NCI-H774 (cell line): Measurements from ENCODE around the gene CYP2A6.
"Not testable (repeated sequence)": the region's sequence is repeated elsewhere in the genome, so short reads cannot be mapped to it uniquely, and the experiment has no call there.

Experiments used
- DNase-seq: peaks from one replicate; lab custom pipeline; 2025; lab: John Stamatoyannopoulos, UW

Gene CYP2A6, protein sequence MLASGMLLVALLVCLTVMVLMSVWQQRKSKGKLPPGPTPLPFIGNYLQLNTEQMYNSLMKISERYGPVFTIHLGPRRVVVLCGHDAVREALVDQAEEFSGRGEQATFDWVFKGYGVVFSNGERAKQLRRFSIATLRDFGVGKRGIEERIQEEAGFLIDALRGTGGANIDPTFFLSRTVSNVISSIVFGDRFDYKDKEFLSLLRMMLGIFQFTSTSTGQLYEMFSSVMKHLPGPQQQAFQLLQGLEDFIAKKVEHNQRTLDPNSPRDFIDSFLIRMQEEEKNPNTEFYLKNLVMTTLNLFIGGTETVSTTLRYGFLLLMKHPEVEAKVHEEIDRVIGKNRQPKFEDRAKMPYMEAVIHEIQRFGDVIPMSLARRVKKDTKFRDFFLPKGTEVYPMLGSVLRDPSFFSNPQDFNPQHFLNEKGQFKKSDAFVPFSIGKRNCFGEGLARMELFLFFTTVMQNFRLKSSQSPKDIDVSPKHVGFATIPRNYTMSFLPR

DNA sequence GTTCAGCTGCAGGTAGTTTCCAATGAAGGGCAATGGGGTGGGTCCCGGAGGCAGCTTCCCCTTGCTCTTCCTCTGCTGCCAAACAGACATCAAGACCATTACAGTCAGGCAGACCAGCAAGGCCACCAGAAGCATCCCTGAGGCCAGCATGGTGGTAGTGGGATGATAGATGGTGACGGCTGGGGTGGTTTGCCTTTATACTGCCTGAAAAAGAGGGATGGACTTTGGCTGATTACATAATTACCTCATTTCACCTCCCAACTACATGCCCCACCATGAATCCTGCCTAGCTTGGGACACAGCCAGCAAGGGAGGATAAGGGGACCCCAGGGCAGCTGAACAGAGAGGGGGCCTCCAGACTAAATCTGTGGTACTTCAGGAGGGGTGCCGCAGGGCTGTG lies at the start of gene CYP2A6:
Gene CYP2A6 (minus strand): TSS at position 171 of the 400 bp plus-strand sequence. CDS start 21 bp downstream, at position 150.
- not testable (repeated sequence) for DNase-seq

DNA sequence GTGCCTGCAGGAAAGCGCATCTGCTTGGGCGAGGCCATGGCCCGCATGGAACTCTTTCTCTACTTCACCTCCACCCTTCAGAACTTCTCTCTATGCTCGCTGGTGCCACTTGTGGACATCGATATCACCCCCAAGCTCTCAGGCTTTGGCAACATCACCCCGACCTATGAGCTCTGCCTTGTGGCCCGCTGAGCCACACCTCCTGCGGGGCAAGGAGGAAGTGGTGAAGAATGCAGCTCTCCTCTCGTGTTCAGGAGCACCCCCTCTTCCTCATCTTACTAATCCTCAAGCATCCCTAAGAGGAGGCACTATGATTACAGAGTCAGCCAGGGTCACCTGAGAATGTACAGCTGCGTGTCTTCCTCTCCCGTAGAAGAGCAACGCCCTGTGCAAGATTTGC lies 49.7 kb upstream of the CYP2A6 start:
- DNase-seq = not testable (repeated sequence)

DNA sequence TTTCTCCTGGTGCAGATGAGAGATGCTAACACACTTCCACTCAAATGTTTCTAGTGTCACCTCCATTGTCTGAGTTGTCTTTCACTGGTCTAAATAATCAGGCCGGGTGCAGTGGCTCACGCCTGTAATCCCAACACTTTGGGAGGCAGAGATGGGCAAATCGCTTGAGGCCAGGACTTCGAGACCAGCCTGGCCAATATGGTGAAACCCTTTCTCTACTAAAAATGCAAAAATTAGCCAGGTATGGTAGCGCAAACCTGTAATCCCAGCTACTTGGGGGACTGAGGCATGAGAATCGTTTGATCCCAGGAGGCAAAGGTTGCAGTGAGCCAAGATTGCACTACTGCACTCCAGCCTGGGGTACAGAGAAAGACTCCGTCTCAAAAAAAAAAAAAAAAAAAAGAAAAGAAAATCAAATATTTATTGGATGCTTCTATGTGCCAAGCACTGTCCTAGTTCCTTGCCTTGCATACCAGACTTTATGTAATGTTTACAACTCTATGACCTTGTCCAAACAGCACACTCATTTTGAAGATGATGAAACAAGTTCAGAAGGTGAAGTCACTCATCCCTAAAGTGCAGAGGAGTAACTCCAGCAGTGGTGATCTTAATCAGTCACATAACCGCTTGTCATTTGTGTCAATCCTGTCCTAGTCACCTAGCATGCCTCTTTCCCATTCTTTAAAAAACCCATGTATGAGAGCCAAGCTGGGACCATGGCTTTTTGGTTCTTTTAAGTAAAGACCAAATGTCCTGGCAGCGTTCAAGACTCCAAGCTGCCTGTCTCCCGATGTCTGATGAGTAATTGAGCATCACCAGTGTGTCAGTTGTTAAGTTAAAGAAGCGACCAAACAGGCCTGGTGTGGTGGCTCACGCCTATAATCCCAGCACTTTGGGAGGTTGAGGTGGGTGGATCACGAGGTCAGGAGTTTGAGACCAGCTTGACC lies 46.9 kb upstream of the CYP2A6 start:
- DNase-seq = not testable (repeated sequence)

DNA sequence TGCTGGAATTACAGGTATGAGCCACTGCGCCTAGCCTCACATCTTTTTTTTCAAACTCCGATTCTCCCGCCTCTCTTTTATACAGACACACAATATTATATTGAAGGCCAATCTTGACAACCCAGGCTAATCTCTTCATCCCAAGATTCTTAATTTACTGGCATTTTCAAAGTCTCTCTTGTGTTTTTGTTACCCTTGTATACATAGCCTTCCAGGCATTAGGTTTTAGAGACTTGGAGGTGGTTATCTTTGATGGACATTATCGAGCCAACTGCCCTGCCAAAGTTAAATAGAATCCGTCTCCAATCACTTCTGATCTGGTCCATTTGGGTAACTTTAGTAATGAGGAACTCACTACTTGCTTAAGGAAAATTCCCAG lies 46.2 kb upstream of the CYP2A6 start:
- no peak for DNase-seq

DNA sequence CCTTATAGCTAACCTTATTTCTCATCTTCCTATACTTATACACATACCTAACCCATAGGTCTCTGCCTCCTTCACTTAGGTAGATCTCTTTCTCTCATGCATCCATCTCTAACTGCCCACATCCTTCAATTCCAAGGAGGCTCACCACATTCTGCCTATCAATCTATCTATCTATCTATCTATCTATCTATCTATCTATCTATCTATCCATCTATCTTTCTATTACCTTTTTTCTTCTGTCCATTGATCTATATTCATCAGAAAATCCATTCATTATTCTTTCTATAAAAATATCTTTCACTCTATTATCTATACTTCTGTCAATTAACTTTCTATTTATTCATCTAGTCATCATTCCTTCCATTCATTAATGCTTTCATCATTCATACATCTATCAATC lies 42.9 kb upstream of the CYP2A6 start:
- no peak for DNase-seq

DNA sequence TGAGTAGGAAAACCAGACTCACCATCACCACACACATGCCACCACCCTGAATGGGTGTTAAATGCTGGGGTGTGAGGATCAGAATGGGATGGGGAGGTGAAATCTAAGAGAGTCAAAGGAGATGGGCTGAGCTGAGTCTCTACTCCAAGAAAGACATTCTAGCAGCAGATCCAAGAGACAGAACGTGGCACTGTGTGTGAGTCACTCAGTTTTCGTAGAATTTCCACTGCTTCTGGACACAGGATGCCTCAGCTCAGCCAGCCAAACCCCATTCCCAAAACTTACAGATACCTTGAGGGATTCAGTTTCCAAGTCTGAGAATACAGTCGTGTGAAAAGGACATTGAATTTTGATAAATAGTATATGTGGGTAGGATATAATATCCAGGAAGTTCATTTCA lies 39.1 kb upstream of the CYP2A6 start:
- DNase-seq = no peak

DNA sequence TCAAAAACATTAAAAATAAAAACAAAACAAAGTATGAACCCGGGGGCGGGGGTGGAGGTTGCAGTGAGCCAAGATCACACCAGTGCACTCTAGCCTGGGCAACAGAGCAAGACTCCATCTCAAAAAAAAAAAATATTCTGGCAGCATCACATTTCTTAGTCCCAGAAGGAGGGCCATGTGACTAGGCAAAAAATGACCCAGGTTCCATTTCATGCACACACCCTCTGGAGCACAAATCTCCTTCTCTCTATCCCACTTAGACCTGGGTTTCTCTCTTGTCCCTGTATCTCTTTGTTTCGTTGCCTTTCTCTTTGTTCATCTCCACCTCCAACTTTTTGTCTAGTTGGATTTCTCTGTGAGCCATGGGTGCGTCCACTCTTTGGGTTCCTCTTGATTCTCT lies 37.9 kb upstream of the CYP2A6 start:
- DNase-seq = no peak

DNA sequence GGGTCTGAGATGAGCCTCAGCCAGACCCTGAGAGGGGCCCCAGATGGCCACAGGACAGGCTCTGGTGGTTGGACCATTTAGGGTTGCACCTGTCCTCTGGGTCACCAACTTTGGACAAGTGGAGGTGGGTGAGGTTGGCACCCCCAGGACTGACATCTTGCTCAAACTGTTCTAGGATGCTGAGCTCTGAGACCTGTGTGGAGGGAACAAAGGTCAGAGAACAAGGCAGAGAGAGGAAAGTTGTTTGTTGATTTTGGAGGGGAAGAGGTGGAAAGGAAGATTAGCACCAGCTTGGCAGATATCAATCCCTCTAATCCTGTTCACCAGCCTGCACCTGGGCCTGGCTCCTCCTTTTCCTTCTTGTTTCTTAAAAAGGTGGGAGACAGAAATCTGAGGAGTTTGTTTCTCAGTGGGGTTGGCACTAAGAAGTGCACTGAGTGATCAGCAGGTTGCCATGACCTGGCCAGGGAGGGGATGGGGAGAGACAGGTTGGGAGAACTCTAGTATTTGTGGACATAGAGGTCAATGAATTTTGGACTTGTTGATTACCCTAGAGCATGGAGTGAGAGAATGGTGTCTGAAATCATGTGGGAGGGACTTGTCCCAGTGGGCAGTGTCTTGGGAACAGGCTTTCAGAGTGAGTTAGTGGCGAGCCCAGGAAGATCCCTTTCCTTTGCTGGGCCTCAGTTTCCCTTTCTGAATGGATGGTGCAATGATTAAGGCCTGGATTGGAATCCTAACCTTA lies 34.1 kb upstream of the CYP2A6 start:
- not testable (repeated sequence) for DNase-seq

DNA sequence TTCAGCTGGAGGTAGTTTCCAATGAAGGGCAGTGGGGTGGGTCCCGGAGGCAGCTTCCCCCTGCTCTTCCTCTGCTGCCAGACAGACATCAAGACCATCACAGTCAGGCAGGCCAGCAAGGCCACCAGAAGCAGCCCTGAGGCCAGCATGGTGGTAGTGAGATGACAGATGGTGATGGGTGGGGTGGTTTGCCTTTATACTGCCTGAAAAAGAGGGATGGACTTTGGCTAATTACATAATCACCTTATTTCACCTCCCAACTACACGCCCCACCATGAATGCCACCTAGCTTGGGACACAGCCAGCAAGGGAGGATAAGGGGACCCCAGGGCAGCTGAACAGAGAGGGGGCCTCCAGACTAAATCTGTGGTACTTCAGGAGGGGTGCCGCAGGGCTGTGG lies 31.8 kb upstream of the CYP2A6 start, which contains the start of gene CYP2A7:
Gene CYP2A7 (minus strand): TSS at position 170 of the 400 bp plus-strand sequence. CDS start 21 bp downstream, at position 149.
- not testable (repeated sequence) for DNase-seq

DNA sequence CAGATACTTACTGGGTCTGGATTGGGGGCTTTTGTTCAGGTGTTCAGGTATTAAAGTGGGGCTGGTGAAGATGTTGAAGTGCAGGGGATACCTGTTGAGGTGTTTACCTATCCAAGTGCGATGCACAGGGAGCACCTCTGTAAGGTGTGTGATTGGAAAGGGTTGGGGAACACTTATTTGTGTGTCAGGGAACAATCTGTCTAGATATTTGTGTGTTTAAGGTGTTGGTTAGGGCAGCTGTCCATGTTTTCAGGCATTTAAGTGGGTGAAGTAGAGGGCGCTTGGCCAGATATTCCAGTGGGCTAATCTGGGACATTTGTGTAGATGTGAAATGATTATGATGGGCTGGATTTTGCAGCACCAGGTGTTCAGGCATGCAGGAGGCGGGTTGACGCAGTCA lies 29.1 kb upstream of the CYP2A6 start:
- not testable (repeated sequence) for DNase-seq

DNA sequence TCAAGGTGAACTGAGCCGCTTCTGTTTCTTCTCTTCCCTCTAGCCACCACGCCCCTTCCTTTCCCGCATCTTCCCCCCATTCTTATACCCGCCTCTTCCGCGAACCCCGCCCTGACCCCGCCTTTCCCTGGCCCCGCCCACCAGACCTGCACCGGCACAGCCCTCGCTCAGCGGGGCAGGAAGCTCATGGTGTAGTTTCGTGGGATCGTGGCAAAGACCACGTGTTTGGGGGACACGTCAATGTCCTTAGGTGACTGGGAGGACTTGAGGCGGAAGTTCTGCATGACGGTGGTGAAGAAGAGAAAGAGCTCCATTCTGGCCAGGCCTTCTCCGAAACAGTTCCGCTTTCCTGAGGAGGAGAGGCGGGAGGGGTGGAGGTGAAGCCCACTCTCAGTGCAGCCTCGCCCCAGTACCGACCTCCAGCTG lies 25.3 kb upstream of the CYP2A6 start:
- not testable (repeated sequence) for DNase-seq

DNA sequence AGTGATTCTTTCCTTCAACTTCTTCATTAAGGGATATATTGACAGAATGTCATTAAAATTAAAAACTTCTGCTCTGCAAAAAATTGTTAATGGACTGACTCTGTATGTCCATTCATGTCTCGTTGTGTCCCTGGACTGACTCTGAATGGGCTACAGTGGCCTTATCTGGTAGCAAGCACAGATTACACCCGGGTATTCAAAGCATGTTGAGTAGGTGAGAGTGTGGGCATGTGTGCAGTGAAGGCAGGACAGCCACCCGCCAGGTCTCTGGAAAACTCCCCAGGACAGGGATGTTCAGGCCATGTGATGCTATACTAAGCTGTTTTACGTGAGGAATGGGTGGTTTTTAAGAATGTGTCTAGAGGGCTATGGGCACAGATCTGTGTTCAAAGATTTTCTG lies 24.6 kb upstream of the CYP2A6 start:
- DNase-seq = not testable (repeated sequence)

DNA sequence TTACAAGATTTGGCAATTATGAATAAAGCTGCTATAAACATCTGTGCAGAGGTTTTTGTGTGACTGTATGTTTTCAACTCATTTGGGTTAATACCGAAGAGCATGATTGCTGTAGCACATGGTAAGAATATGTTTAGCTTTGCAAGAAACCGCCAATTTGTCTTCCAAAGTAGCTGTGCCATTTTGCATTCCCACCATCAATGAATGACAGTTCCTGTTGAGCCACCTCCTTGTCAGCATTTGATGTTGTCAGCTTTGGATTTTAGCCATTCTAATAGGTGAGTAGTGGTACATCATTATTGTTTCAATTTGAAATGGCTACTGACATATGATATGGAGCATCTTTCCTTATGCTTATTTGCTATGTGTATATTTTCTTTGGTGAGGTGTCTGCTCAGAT lies 23.6 kb upstream of the CYP2A6 start:
- DNase-seq = not testable (repeated sequence)

DNA sequence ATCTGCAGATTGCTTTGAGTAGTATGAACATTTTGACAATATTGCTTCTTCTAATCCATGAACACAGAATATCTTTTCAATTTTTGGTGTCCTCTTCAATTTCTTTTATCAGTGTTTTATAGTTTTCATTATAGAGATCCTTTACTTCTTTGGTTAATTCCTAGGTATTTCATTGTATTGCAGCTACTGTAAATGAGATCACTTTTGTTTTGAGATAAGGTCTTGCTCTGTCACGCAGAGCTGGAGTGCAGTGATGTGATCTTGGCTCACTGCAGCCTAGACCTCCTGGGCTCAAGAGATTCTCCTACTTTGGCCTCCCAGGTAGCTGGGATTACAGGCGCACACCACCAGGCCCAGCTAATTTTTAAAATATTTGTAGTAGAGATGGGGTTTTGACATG lies 22.0 kb upstream of the CYP2A6 start:
- DNase-seq = no peak

DNA sequence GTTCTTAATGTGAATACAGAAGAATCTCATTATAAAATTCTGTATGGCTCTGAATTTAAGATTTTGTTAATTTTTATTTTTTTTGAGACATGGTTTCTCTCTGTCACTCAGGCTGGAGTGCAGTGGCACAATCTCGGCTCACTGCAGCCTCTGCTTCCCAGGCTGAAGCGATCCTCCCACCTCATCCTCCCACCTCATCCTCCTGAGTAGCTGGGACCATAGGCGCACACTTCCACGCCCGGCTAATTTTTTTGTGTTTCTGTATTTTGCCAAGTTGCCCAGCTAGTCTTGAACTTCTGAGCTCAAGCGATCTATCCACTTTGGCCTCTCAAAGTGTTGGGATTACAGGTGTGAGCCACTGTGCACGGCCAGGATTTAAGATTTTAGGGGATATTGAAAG lies 17.5 kb upstream of the CYP2A6 start:
- DNase-seq = no peak

DNA sequence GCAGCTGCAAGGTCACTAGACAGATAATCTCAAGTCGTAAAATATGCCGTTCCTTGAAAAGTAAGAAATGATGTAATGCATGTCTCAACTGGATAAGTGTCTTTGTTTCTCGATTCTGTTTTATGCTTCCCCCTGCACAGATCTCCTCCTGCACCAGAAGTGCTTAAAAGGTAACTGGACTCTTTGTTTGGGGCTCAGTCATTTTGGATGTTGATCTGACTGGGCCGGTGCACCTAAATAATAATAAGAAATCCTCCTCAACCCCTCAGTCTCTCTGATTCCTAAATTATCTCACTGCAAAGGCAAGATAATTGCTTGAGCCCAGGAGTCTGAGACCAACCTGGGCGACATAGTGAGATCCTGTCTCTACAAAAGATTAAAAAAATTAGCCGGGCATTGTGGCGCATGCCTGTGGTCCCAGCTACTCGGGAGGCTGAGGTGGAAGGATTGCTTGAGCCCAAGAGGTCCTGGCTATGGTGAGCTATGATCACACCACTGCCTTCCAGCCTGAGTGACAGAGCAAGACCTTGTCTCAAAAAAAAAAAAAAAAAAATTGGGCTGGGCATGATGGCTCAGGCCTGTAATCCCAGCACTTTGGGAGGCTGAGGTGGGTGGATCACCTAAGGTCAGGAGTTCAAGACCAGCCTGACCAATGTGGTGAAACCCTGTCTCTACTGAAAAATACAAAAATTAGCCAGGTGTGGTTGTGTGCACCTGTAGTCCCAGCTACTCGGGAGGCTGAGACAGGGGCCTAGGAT lies 14.7 kb upstream of the CYP2A6 start:
- DNase-seq = not testable (repeated sequence)

DNA sequence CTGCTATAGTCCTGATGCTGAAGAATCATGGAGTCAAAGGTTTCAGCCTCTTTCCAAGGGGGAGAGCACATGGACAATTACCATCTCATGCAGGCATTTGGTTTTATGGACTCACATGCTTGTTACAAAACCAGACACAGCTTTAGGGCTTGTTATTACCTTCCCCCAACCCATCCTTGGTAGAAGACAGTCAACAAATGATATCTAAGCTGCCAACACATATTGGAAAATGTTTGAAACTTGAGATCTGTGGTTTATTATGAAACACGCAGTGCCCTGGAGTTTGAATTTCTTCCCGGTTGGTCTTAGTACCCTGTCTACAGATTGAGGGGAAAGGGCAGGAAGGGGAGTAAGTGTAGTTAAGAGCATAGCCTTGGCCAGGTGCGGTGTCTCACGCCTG lies 12.5 kb upstream of the CYP2A6 start:
- DNase-seq = no peak

DNA sequence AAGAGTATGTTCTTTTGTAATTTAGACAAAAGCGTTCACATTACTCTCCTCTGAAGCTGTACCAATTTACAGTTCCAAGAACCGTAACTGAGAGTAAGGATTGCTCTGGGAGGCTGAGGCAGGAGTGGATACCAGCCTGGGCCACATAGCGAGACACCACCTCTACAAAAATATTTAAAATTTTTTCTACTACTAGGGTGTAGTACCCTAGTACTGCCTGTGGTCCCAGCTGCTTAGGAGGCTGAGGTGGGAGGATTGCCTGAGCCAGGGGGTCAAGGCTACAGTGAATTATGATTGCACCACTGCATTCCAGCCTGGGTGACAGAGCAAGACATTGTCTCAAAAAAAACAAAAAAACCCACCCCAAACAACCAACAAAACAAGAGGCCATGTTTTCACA lies 12.1 kb upstream of the CYP2A6 start:
- DNase-seq = no peak

DNA sequence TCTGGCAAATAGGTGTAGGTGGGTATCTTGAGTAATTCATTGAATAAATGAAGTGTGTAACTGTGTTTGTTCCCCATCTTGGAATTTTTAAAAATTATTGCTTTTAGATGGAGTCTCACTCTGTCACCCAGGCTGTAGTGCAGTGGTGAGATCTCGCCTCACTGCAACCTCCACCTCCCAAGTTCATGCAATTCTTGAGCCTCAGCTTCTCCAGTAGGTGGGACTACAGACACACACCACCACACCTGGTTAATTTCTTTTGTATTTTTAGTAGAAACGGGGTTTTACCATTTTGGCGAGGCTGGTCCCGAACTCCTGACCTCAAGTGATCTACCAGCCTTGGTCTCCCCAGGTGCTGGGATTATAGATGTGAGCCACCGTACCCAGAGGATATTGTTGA lies 7.9 kb upstream of the CYP2A6 start:
- no peak for DNase-seq

DNA sequence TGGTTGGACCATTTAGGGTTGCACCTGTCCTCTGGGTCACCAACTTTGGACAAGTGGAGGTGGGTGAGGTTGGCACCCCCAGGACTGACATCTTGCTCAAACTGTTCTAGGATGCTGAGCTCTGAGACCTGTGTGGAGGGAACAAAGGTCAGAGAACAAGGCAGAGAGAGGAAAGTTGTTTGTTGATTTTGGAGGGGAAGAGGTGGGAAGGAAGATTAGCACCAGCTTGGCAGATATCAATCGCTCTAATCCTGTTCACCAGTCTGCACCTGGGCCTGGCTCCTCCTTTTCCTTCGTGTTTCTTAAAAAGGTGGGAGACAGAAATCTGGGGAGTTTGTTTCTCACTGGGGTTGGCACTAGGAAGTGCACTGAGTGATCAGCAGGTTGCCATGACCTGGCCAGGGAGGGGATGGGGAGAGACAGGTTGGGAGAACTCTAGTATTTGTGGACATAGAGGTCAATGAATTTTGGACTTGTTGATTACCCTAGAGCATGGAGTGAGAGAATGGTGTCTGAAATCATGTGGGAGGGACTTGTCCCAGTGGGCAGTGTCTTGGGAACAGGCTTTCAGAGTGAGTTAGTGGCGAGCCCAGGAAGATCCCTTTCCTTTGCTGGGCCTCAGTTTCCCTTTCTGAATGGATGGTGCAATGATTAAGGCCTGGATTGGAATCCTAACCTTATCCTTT lies 2.4 kb upstream of the CYP2A6 start:
- not testable (repeated sequence) for DNase-seq
